Endothelial cell of umbilical vein (primary cell): Measurements from ENCODE around the gene NAP1L1.

Source experiments
- MYC ChIP-seq: IDR thresholded peaks from one replicate; pipeline ENCODE4 v1.6.1; 2011; ENCODE audit warnings: mild to moderate bottlenecking, low read depth, low read length
- POLR2A ChIP-seq: IDR thresholded peaks from 2 replicates; pipeline ENCODE4 v1.6.1; 2012; ENCODE audit warnings: low read depth, mild to moderate bottlenecking, control low read depth, low read length
- POLR2AphosphoS5 ChIP-seq: IDR thresholded peaks from 2 replicates; pipeline ENCODE4 v1.6.1; 2012; ENCODE audit warnings: low read depth, mild to moderate bottlenecking, control low read depth, low read length, moderate library complexity; ENCODE audit not compliant: insufficient read depth
- TF ChIP-seq, protein P1 (sequence below), 2 donors: IDR thresholded peaks; 1 replicate in 1 of 2; 2 replicates in 1 of 2; pipeline ENCODE4 v1.5.1; 2011; ENCODE audit warnings: low read length in 2 of 2, mild to moderate bottlenecking in 2 of 2, moderate library complexity in 2 of 2, control low read depth in 1 of 2, inconsistent platforms in 1 of 2, low read depth in 1 of 2; ENCODE audit not compliant: insufficient read depth in 1 of 2; ENCODE audit errors: extremely low read depth in 1 of 2

DNA sequence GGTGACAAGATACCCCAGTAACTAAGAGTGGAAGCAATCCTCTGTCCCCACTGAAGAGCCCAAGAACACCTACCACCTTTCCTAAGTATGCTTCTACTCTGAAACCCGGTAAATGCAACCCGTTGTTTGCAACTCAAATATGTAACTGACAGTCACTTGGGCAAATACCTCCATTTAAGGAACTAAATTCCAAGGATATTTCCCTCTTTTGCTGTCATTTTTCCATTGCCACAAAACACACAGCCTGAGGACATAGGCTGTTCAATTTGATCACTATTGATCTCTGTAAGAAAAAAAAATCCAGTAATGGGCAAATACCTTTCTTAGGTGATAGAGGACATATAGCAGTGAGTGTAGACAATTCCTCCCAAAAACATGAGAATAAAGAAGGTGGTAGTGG, 46.3 kb downstream of the NAP1L1 start:
- TF ChIP-seq, protein P1, sequence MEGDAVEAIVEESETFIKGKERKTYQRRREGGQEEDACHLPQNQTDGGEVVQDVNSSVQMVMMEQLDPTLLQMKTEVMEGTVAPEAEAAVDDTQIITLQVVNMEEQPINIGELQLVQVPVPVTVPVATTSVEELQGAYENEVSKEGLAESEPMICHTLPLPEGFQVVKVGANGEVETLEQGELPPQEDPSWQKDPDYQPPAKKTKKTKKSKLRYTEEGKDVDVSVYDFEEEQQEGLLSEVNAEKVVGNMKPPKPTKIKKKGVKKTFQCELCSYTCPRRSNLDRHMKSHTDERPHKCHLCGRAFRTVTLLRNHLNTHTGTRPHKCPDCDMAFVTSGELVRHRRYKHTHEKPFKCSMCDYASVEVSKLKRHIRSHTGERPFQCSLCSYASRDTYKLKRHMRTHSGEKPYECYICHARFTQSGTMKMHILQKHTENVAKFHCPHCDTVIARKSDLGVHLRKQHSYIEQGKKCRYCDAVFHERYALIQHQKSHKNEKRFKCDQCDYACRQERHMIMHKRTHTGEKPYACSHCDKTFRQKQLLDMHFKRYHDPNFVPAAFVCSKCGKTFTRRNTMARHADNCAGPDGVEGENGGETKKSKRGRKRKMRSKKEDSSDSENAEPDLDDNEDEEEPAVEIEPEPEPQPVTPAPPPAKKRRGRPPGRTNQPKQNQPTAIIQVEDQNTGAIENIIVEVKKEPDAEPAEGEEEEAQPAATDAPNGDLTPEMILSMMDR (IDR thresholded peaks at IDR 0.05; ENCODE audit: extremely low read depth in 1 of 2, insufficient read depth in 1 of 2, low read depth in 1 of 2, low read length in 2 of 2) = no peak
- no peak for TF ChIP-seq POLR2AphosphoS5
- no peak for TF ChIP-seq POLR2A
- no peak for TF ChIP-seq MYC
